ENCODE measurements around the gene LBHD2.
A peak's percentile ranks its signal among the peaks of the same experiment; 100 is the strongest.

The LBHD2 gene

GRCh38 chr14:103135333-103136260, 51.6 kb downstream of the LBHD2 start:
- Histone ChIP-seq H3K4me1 (ENCODE audit: control insufficient read depth, insufficient read depth, low read length, unreplicated experiment) (peaks cover 19% of the 10 kb centered on the region), H3K4me3 (ENCODE audit: low read depth, low read length) (no peak overlapping the region), H2AFZ (ENCODE audit: low read length, unreplicated experiment) (no peak overlapping the region), H3K27me3 (ENCODE audit: insufficient read depth, low read length) (no peaks in the 10 kb centered on the region), H3K79me2 (ENCODE audit: control insufficient read depth, insufficient read depth, low read length, unreplicated experiment) (no peaks in the 10 kb centered on the region), H3K27ac (ENCODE audit: low read depth, low read length) (peak overlapping the region; percentile 70; the same call in 1 of the 2 replicates), H3K36me3 (ENCODE audit: insufficient read depth, low read length) (peaks cover 30% of the 10 kb centered on the region; the same call in 1 of the 2 replicates)

GRCh38 chr14:103136388-103137271, 52.6 kb downstream of the LBHD2 start:
- Histone ChIP-seq H2AFZ (ENCODE audit: low read length, unreplicated experiment) (no peak overlapping the region), H3K36me3 (ENCODE audit: insufficient read depth, low read length) (peaks cover 30% of the 10 kb centered on the region; the same call in 1 of the 2 replicates), H3K4me1 (ENCODE audit: control insufficient read depth, insufficient read depth, low read length, unreplicated experiment) (peaks cover 11% of the 10 kb centered on the region), H3K27me3 (ENCODE audit: insufficient read depth, low read length) (no peaks in the 10 kb centered on the region), H3K79me2 (ENCODE audit: control insufficient read depth, insufficient read depth, low read length, unreplicated experiment) (no peaks in the 10 kb centered on the region), H3K27ac (ENCODE audit: low read depth, low read length) (peak overlapping the region; percentile 70), H3K4me3 (ENCODE audit: low read depth, low read length) (no peak overlapping the region)

GRCh38 chr14:103137689-103138300, 53.8 kb downstream of the LBHD2 start:
- no peaks in the 10 kb centered on the region for H3K79me2 ChIP-seq (ENCODE audit: control insufficient read depth, insufficient read depth, low read length, unreplicated experiment)
- H3K27me3 ChIP-seq (ENCODE audit: insufficient read depth, low read length): no peaks in the 10 kb centered on the region
- peaks cover 22% of the 10 kb centered on the region; the same call in 1 of the 2 replicates for H3K36me3 ChIP-seq (ENCODE audit: insufficient read depth, low read length)
- H3K4me3 ChIP-seq (ENCODE audit: low read depth, low read length): no peak overlapping the region
- H3K27ac ChIP-seq (ENCODE audit: low read depth, low read length): peak overlapping the region; percentile 70; the same call in 1 of the 2 replicates
- H2AFZ ChIP-seq (ENCODE audit: low read length, unreplicated experiment): no peak overlapping the region
- H3K4me1 ChIP-seq (ENCODE audit: control insufficient read depth, insufficient read depth, low read length, unreplicated experiment): peaks cover 13% of the 10 kb centered on the region

GRCh38 chr14:103138301-103139131, 54.5 kb downstream of the LBHD2 start:
- Histone ChIP-seq H3K4me3 (ENCODE audit: low read depth, low read length) (no peak overlapping the region), H3K36me3 (ENCODE audit: insufficient read depth, low read length) (peaks cover 17% of the 10 kb centered on the region; the same call in 1 of the 2 replicates), H3K79me2 (ENCODE audit: control insufficient read depth, insufficient read depth, low read length, unreplicated experiment) (no peaks in the 10 kb centered on the region), H2AFZ (ENCODE audit: low read length, unreplicated experiment) (no peak overlapping the region), H3K27me3 (ENCODE audit: insufficient read depth, low read length) (no peaks in the 10 kb centered on the region), H3K27ac (ENCODE audit: low read depth, low read length) (no peak overlapping the region), H3K4me1 (ENCODE audit: control insufficient read depth, insufficient read depth, low read length, unreplicated experiment) (peaks cover 20% of the 10 kb centered on the region)

GRCh38 chr14:103139132-103140025, 55.4 kb downstream of the LBHD2 start:
- H3K27ac ChIP-seq (ENCODE audit: low read depth, low read length): no peak overlapping the region
- no peak overlapping the region for H3K4me3 ChIP-seq (ENCODE audit: low read depth, low read length)
- no peaks in the 10 kb centered on the region for H3K79me2 ChIP-seq (ENCODE audit: control insufficient read depth, insufficient read depth, low read length, unreplicated experiment)
- H3K36me3 ChIP-seq (ENCODE audit: insufficient read depth, low read length): peaks cover 12% of the 10 kb centered on the region; the same call in 1 of the 2 replicates
- H3K4me1 ChIP-seq (ENCODE audit: control insufficient read depth, insufficient read depth, low read length, unreplicated experiment): peaks cover 27% of the 10 kb centered on the region
- no peaks in the 10 kb centered on the region for H3K27me3 ChIP-seq (ENCODE audit: insufficient read depth, low read length)
- no peak overlapping the region for H2AFZ ChIP-seq (ENCODE audit: low read length, unreplicated experiment)

Data from ACC112 (cell line).